K562 (cell line): ENCODE measurements around the gene NCAPG2. TPM values are rescaled to one million over a fixed set of nuclear protein-coding genes. Genes with fewer than 3 reads are reported as not detected.
A peak's percentile ranks its signal among the peaks of the same experiment; 100 is the strongest.

Source experiments
- ARID1B ChIP-seq: fragments of 450-650 bp; IDR thresholded peaks from 2 replicates; pipeline ENCODE4 v1.6.1; 2016; ENCODE audit warnings: antibody characterized with exemption, mild to moderate bottlenecking, inconsistent platforms
- EHMT2 ChIP-seq: fragments of 450-650 bp; IDR thresholded peaks from 2 replicates; pipeline ENCODE4 v1.6.1; 2018; ENCODE audit warnings: antibody characterized with exemption
- EP400 ChIP-seq: fragments of 450-650 bp; IDR thresholded peaks from 2 replicates; pipeline ENCODE4 v1.6.1; 2017; ENCODE audit warnings: antibody characterized with exemption, mild to moderate bottlenecking, moderate library complexity
- FOSL1 ChIP-seq: fragments of 200-800 bp; sonication (Bioruptor generic); conservative IDR thresholded peaks from 2 replicates; pipeline ENCODE4 v1.6.1; 2016; ENCODE audit warnings: missing genetic modification characterization, missing compliant biosample characterization
- JUNB ChIP-seq: fragments of 450-650 bp; formaldehyde crosslinking; conservative IDR thresholded peaks from 2 replicates; pipeline ENCODE4 v1.4.0; 2020; ENCODE audit warnings: mild to moderate bottlenecking
- KLF6 ChIP-seq: fragments of 250-450 bp; sonication (Bioruptor Pico); IDR thresholded peaks from 2 replicates; pipeline ENCODE4 v1.4.0; 2020; ENCODE audit warnings: mild to moderate bottlenecking, moderate library complexity, borderline replicate concordance
- NFIC ChIP-seq: fragments of 450-650 bp; IDR thresholded peaks from 2 replicates; pipeline ENCODE4 v1.6.1; 2017; ENCODE audit warnings: mild to moderate bottlenecking, inconsistent platforms
- SMARCA4 ChIP-seq: fragments of 450-650 bp; IDR thresholded peaks from 2 replicates; pipeline ENCODE4 v1.6.1; 2016
- USF1 ChIP-seq: sonication (generic); formaldehyde crosslinking; IDR thresholded peaks from 2 replicates; pipeline ENCODE4 v1.9.0; 2022; ENCODE audit warnings: mild to moderate bottlenecking, missing genetic modification reagents
- ZC3H4 ChIP-seq: sonication (generic); formaldehyde crosslinking; IDR thresholded peaks from 2 replicates; pipeline ENCODE4 v1.9.0; 2021; ENCODE audit warnings: missing genetic modification reagents, borderline replicate concordance
- ZNF561 ChIP-seq: fragments of 450-650 bp; formaldehyde crosslinking; conservative IDR thresholded peaks from 2 replicates; pipeline ENCODE4 v1.4.0; 2020; ENCODE audit warnings: mild to moderate bottlenecking, moderate library complexity
- polyA plus RNA-seq, 8 experiments: library from polyadenylated mRNA; depleted of rRNA in 4 of 8; stranded (reverse) in 5 of 8; unstranded in 3 of 8; fragments of >200 nt; fragmentation: Nextera tagmentation in 2 of 8; fragmentation: Illumina TruSeq in 1 of 8; extraction: Ambion mirVana in 2 of 8; extraction: Trizol in 1 of 8; gene quantifications; 2 replicates each; pipeline versions ENCODE4 v1.2.1 to v1.2.3, GENCODE V29; 2011 to 2014; ENCODE audit warnings: inconsistent platforms in 1 of 8, missing spikeins in 1 of 8
- total RNA-seq, 7 experiments: library from RNA; depleted of rRNA in 6 of 7; stranded (reverse); fragments of >200 nt in 6 of 7; fragmentation: Illumina TruSeq in 2 of 7; extraction: Trizol in 2 of 7; gene quantifications; 2 replicates each; pipeline versions ENCODE4 v1.2.1 to v1.2.3, GENCODE V29; 2011 to 2021; ENCODE audit warnings: low replicate concordance in 1 of 7
- TF ChIP-seq, protein P1 (sequence below): fragments of 450-650 bp; formaldehyde crosslinking; IDR thresholded peaks from 2 replicates; pipeline ENCODE4 v1.4.0; 2020; ENCODE audit warnings: mild to moderate bottlenecking

NCAPG2 gene
- total and polyA plus RNA-seq, 9 of the 15 experiments (the other 6 are each of a cell fraction or from before 2014, with no cell fraction given): 21.5 to 127 (median 86.1) TPM

GRCh38 chr7:158716802-158717201 is 12.2 kb upstream of the NCAPG2 start (continued):
- TF ChIP-seq, protein P1, sequence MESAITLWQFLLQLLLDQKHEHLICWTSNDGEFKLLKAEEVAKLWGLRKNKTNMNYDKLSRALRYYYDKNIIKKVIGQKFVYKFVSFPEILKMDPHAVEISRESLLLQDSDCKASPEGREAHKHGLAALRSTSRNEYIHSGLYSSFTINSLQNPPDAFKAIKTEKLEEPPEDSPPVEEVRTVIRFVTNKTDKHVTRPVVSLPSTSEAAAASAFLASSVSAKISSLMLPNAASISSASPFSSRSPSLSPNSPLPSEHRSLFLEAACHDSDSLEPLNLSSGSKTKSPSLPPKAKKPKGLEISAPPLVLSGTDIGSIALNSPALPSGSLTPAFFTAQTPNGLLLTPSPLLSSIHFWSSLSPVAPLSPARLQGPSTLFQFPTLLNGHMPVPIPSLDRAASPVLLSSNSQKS: no peak
- TF ChIP-seq EHMT2: peak; percentile 32; the same call in 1 of the 2 replicates
- no peak for TF ChIP-seq FOSL1 (tag)
- 0 out of 2 replicates have a peak, but pooled peaks have one; percentile 6 for TF ChIP-seq ARID1B
- no peak for TF ChIP-seq KLF6 (CRISPR knock-in tag)
- TF ChIP-seq NFIC: no peak
- no peak for TF ChIP-seq ZNF561 (CRISPR knock-in tag)
- no peak for TF ChIP-seq JUNB (CRISPR knock-in tag)
- TF ChIP-seq SMARCA4: no peak
- TF ChIP-seq USF1 (CRISPR knock-in tag): no peak
- no peak for TF ChIP-seq EP400
- TF ChIP-seq ZC3H4 (CRISPR knock-in tag): no peak
- TF ChIP-seq, all 486 proteins: peak for 6
